ENCODE measurements around the gene RAB43.

RAB43 gene

DNA sequence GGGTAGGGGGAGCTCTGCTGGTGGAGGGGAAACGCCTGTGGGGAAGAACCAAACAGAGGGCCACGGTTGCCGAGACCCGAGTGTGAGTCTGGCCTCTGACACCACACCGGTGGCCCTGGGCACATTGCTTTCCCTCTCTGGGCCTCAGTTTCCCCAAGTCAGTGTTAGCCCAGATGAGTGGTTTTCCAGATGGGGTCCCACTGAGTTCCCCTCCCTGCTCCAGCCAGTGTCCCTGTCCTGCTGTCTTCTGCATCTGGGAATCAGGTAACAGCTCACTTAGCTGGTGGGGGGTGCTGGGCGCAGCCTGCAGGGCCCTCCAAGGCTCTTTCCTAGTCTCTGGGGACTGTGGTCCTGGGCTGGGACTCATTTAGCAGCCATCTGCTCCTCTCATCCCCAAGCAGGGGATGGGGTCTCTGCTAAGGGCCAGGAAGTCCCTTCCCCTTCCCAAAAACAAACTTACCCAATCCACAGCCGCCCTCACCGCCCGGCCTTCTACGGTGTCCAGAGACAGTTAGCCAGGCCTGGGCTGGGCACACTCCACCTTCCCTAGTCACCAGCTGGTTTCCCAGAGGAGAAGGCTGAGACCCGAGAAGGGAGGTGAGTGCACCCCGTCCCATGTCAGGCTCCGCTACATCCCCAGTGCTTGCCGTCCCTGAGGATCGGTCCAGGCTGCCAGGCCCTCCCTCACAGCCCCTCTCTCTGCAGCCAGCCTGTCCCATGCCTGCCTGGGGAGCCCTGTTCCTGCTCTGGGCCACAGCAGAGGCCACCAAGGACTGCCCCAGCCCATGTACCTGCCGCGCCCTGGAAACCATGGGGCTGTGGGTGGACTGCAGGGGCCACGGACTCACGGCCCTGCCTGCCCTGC, 60.3 kb downstream of the RAB43 start:
- no peak for DNase-seq (ENCODE audit: low read depth in 2 of 2)

DNA sequence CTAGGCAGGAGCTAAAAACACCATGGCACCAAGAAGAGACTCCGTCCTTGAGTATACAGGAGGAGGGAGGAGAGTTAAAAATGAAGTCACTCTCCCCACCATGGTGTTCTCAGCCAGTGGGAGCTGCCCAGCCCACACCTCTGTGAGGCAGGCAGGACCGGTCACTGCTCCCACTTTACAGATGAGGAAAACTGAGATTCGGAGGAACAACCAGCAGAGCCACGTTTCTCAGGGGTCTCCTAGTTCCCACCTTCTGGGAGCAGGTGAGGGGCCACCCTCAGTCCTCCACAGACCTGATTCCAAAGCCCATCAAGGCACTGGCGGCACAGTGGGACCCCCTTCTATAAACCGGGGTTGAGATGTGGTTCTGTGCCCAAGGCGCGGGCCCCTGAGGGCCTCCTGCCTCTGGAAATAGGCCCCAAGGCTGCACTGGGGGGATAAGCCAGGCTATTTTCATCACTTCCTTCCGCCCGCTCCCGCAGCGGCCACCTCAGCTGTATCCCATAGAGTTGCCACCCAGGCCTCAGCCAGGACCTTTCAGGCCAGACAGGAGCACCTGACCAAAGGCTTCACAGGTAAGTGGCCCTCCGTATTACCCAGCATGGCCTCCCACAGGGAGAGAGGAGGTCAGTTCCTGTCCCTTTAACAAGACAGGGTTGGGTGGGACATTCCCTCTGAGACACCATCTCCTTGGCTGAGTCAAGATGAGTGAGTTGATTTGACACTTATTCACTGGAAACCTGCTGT, 61.2 kb downstream of the RAB43 start, which contains the start of gene GP9:
Gene GP9, plus strand, starts transcription at position 504 of the 747 bp plus-strand sequence. CDS start 961 bp downstream, outside the sequence.
- DNase-seq (ENCODE audit: low read depth in 2 of 2) = no peak

DNA sequence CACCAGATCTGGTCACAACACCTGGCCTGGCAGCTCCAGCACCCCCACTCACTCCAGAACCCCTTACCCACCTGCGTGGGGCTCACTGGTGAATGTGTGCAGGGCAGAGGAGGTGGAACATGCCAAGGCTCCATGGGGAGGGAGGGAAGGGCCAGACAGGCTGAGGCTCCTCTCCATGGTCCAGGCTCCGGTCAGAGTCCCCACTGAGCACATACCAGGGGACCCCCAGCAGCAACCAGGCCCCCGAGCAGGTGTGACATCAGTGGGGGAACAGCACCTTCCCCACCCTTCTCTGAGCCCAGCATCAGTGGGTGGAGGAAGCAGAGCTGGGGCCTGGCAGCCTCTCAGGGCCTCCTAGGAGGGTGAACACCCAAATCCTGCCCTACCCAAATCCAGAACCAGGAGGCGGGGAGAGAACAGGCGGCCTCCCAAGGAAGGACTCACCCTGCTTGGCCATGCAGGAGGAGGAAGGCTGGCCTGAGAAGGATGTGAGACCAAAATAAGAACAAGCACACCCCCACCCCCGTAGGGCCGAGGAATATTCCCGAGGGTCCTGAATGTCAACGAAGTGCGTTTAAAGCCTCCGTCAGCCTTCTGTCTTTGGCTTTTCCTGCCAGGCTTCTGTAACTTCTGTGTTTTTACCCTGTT, 62.2 kb downstream of the RAB43 start:
- DNase-seq (ENCODE audit: low read depth in 2 of 2) = no peak

DNA sequence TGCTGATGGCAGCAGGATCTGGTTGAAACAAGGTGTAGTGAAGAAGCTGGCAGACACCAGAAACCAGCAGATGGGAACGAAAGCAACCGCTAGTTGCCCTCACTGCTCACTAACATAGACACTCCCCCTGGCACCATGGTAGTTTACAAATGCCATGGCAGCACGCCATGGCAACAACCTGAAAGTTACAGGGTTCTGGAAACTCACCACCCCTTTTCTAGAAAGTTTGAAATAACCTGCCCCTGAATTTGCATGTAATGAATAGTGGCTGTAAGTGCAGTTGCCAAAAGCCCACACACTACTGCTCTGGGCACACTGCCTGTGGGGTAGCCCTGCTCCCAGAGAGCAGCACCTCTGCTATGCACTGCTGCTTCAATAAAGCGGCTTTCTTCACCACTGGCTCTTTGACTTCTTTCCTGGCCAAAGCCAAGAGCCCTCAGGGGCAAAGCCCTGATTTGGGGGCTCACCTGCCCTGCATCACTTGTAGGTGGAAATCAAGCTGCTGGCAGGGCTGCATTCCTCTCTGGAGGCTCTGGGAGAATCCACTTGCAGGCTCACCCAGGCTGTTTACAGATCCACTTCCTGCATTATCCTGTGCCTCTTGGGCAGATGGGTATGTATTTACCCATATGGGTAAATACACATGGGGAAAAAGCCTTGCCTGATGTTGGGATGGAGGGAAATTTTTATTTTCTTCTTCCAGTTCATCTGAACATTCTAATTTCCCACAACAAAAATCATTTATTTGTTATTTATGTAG, 63.0 kb downstream of the RAB43 start:
- DNase-seq (ENCODE audit: low read depth in 2 of 2) = no peak

DNA sequence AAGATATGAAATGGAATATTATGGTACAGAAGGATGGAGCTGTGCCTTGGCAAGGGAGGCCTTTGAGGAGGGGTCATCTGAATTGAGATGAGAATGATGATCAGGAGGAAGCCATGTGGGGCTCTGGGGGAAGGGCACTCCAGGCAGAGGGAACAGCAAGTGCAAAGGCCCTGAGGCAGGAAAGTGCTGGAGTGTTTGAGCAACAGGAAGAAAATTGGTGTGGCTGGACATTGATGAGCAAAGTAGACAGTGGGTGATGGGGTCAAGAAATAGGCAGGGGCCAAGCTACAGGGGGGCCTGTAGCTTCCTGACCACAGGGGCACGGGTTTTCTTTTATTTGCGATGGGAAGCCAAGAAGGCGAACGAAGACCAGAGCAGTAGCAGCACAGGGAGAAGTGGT, 64.4 kb downstream of the RAB43 start:
- no peak for DNase-seq (ENCODE audit: low read depth in 2 of 2)

DNA sequence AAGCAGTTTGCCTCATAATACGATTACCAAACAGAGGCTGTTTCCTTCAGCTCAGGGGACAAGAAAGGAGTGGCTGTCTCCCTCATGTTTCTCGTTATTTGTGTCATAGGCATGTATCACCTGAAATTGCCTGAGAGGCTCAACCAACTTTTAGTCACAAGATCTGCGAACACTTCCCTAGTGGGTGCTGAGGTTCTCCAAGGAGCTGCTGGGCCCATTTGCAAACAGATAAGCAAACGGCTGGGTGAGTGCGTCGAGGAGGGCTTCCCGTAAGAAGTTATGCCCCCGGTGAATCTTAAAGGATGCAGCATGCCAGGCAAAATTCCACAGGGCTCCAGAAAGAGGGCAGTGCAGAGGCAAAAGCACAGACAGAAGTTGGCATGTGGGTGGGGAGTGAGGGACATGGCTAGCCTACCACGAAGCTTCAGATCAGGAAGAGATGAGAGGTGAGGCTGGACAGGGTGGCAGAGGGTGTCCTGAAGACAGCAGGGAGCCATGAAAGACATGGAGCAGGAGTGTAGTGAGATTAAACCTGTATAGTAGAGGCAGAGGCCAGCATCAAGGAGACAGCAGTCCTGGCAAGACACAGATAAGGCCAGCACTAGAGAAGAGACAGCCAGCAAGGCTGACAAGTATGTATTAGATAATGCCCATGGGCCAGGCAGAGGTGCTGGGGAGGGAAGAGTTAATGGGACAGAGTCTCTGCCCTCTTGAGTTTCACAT, 65.0 kb downstream of the RAB43 start:
- no peak for DNase-seq (ENCODE audit: low read depth in 2 of 2)

DNA sequence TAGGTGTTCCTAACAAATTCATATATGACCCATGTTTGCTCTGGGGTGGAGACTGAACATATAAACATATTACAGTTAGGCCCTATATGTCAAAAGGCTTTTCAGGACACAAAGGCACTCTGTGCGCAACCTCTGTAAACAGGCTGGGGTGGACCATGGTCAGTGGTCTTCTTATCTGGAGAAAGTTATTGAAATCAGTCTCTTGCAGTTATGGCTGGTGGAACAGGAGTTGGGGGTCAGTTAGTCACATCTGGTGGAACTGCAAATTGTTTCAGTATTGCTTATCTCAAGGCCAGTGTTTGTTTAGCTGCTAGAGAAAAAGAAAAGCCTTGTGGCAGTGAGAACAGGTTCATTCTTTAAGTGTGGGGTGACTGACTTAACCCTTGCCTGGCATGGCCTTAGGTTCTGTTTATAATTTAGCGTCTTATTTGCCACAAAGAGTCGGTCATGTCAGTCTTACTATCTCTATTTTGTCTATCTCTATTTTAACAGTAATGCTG, 66.9 kb downstream of the RAB43 start:
- no peak for DNase-seq (ENCODE audit: low read depth in 2 of 2)

DNA sequence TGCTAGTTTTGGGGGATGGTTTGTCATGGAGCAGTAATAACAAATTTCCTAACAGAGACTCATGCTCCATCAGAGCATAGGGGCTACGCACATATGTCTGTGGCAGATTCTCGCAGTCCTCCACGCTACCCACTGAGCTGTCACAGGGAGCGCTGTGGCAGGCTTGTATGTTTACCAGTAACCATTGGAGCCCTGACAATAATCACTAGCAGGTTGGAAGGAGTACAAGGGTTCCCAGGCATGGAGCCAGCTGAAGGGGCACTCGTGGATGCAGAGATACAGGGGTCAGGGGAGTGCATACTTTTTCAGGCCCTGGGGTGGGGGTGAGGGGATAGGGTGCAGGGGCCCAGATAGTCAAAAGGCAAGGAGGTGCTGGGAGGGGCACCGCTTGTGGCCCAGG, 68.9 kb downstream of the RAB43 start:
- DNase-seq (ENCODE audit: low read depth in 2 of 2) = no peak

DNA sequence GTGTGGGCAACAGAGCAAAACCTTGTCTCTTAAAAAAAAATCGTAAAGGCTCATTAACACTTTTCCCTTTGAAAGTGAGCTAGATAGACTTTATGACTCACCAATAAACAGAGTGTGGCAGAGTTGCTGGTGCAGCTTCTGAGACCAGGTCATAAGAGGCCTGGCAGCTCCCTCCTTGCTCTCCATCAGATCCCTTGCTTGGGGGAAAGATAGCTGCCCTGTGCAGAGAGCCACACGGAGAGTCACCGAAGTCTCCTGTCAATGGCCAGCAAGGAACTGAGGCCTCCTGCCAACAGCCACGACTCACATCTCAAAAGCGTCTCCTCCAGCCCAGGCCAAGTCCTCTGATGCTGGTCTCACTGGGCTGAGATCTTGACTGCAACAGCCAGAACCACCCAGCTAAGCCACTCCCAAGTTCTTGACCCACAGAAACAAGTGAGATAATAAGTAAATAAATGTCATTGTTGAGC, 69.7 kb downstream of the RAB43 start:
- no peak for DNase-seq (ENCODE audit: low read depth in 2 of 2)

DNA sequence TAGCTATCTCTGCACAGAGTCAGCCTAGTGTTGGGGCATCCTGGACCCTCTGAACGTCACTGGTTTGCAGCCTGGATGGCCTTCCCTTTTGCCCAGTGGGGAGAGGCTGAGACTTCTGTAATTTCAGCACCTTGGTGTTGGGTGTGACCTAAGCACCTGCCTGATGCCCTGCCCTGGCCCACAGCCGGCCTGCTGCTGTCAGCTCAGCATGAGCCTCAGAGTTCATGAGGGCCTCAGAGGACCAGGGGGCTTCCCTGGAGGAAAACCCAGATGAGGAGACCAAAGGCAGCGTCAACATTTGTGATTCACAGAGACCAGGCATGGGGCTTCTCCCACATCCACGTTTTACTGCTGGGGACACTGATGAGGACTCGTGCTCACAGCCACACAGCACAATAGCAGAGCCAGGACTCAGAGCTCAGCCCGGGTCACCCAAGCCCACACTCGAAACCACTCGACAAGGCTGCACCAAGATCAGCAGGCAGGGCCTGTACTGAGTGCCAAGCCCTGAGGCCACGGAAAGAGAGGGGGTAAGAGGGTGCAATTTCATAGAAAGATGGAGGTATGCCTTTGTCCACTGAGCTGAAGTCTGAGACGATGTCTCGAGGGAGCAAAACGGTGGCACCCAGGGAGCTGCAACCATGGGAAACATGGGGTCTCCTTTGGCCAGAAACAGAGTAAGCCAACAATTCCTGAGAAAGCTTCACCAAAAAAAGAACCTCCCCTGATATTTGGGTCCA, 70.9 kb downstream of the RAB43 start:
- no peak for DNase-seq (ENCODE audit: low read depth in 2 of 2)

DNA sequence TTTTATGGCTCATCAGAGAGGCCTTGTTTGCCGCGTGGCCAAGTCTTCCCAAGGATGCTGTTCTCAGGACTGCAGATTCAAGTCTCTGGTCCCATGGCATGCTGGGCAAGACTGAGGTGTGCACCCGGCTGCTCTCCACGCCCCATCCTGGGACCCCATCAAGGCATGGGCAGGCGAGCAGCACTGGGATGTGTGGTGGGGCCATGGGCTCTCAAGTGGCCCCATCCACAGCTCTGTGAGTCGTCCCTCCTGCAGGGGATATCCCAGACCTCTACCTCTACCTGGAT, 74.1 kb downstream of the RAB43 start:
- no peak for DNase-seq (ENCODE audit: low read depth in 2 of 2)

DNA sequence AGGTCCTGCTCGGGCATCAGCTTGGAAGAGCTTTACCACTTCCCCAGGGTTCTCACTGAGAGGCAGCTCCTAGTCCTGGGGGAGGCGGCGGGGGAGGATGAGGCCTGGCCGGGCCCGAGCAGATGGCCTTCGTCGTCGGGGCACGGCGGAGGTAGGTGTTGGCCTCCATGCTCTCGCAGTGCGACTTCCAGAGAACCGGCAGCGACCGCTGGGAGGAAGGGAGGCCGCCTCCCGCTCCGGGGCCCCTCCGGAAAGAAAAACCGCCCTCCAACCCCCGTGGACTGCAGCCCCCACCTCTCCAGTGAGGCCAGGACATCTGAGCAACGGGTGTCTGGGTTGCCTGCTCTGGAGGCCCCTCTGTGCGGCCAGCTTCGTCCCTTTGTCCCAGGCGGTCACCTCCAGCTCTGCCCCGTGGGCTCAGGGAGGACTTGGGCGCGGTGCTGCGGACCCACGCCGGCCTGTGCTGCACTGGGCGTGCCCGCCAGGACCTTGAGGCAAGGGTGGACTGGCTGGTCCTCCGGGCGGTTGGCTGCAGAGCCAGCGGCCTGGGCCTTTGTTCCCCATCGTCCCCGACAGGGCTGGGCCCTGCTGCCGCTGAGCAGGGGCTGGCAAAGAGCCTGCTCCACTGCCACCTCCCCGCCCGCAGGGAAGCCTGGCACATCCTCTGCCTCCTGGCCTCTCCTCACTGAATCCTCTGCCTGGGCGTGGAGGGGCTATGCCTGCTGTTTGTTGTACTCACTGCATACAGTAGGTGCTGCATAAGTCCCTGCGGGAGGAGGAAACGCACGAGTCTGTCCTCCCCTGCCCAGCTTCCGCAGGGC, 74.7 kb downstream of the RAB43 start:
- no peak for DNase-seq (ENCODE audit: low read depth in 2 of 2)

DNA sequence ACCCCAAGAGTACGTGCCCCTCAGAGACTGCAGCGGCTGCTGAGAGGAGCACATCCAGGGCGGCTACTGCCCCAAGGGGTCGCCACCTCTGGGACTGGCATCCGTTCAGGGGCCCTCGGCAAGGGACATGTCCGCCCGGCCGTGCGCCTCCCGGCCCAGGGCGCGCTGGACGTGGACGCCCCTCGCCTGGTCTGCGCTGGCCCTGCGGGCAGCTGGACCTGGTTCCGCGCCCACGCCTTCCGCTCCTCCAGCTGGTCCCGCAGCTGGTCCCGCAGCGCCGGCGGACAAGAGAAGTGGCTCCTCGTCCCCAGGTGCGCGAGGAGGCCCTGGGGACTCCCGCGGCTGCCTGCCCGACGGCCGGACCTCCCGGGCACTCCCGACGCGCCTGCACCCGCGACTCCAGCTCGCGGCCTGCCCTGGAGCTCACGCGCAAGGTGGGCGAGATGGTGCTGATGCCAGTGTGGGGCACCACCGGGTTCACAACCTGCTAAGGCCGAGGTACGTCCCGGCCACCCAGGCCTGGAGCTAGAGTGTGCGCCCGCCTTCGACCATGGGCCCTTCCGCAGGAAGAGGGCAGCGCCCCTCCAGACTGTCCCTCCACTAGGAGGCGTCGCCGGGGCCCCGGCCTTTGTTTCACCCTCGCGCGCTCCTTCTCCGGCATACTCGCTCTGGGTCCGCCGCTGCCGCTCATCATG, 75.4 kb downstream of the RAB43 start:
- DNase-seq (ENCODE audit: low read depth in 2 of 2) = peak in 1 of 2 donors; percentile 21

DNA sequence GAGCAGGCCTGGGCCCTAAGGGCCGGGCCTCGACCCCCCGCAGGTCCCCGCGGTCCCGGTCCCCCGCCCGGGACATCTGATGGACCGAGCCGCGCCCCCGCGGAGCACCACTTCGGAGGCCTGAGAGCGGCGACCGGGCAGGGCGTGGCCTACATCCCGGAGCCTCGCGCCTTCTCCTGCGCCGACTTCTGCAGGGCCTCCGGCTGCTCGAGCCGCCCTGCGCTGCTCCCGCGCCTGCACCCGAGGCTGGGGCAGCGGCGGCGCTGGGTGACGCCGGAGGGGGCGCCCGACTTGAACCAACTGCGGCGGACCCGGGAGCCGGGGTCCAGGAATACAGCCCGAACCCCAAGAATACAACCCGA, 75.9 kb downstream of the RAB43 start:
- DNase-seq (ENCODE audit: low read depth in 2 of 2) = peak in 1 of 2 donors; percentile 33

DNA sequence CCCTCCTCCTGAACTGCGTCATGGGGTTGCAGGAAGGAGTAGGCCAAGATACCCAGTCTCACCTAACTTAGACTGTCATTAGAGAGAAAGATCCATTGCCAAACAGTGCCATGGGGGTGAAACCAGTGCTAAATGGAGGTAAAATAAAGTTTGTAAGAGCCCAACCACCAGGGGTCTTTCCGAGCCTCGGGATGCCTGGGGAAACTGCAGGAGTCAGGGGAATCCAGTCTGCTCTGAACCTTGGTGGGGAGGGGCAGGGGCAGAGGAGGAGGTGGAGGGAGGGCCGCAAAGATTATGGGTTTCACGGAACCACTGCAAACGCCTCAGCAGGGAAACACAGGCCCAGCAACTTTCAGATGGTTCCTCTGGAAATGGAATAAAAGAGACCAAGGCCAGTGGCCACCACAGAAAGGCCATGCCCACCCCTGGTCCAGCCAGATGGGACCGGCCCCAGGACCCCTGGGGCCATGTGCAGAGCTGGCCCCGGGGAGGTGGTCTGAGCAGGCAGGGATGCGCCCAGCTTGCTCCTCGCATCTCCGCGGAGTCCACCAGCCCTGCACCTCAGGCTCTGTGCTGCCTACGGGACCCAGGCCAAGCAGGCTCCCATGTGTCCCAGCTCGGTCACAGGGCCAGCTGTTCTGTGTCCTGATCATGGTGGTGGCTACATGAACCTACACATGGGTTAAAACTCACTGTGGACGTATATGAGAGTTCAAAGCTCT, 80.9 kb downstream of the RAB43 start:
- no peak for DNase-seq (ENCODE audit: low read depth in 2 of 2)

DNA sequence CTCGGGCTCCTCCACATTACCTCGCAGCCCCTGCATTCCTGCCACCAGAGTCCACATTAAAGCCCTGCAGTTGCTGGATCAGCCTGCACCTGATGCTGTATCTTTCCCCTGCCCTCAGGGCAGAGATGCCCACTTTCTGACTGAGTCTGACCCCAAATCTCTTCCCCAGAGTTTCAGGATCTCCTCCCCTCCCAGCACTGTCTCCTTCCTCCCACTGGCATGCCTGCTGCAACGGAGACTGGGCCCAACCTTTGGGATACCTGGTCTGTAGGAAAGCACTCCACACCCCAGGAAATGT, 81.6 kb downstream of the RAB43 start:
- DNase-seq (ENCODE audit: low read depth in 2 of 2) = no peak

DNA sequence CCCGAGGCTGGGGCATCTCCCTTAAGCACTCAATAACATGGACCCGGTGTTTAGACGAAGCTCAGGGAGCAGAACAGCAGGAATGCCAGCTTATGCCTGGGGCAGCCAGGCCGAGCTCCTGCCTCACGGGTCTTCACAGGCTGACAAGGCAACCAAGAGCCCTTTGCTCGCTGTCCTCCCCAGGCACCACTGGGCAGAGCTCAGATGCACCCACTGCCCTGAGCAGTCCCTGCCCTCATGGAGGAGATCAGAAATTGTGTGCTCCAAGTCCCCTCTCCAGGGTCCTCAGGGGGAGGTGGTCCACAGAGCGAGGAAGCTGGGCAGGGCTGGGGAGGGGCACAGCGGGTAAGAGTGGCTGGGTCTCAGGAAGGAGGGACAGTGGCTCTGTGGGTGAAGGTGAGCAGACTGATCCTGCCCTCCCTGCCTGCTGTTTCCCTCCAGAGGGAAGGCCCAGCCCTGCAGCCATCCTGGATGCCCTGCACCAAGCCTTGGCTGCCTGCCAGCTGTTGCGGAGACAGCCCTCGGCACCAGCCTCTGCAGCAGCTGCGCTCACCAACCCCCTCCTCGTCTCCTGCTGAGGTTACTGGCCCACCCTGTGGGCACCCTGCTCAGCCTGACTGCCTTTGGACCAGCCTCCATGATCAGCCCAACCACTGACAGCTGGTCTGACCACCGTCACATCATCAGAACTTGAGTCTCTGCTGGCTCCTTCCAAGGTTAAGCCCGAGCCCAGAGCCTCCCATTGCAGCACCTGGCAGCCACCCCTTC, 82.1 kb downstream of the RAB43 start:
- no peak for DNase-seq (ENCODE audit: low read depth in 2 of 2)
